Neural cell (in vitro differentiated cells): Measurements from ENCODE around the gene NCOR1.

Experiments used
- POLR2AphosphoS5 ChIP-seq: IDR thresholded peaks from 2 replicates; pipeline ENCODE4 v1.6.1; 2012
- TF ChIP-seq, protein P1 (sequence below): fragments of 450-650 bp; IDR thresholded peaks from 2 replicates; pipeline ENCODE4 v1.5.1; 2014; ENCODE audit warnings: antibody characterized with exemption, mild to moderate bottlenecking, moderate library complexity; ENCODE audit not compliant: poor library complexity, severe bottlenecking

DNA sequence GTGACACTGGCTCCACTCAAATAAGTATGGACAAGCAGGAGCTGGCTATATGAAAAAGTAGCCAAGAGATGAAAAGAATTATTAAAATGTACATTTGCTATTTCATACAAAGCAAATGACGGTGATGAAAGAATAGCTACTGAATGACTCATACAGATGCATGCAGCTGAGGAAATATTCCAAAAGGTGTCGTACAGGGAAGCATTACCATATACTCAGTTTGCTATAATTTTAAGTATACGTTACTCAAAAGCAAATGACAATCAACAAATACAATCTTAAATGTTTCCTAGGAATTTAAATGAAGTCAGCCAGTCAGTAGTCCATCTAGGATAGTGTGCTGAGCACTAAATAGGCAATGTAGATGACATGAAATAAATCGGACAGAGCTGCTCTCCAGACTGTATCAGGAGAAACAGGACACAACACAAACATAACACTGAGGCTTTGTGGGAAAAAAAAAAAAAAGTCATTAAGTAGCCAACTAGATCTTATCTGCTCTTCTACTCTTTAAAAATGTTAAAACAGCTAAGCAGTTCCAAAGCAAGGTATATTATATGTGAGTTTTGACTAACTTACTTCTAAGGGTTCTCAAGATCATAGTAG lies 65.0 kb downstream of the NCOR1 start:
- TF ChIP-seq POLR2AphosphoS5, result no peak
- TF ChIP-seq, protein P1, sequence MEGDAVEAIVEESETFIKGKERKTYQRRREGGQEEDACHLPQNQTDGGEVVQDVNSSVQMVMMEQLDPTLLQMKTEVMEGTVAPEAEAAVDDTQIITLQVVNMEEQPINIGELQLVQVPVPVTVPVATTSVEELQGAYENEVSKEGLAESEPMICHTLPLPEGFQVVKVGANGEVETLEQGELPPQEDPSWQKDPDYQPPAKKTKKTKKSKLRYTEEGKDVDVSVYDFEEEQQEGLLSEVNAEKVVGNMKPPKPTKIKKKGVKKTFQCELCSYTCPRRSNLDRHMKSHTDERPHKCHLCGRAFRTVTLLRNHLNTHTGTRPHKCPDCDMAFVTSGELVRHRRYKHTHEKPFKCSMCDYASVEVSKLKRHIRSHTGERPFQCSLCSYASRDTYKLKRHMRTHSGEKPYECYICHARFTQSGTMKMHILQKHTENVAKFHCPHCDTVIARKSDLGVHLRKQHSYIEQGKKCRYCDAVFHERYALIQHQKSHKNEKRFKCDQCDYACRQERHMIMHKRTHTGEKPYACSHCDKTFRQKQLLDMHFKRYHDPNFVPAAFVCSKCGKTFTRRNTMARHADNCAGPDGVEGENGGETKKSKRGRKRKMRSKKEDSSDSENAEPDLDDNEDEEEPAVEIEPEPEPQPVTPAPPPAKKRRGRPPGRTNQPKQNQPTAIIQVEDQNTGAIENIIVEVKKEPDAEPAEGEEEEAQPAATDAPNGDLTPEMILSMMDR, result no peak
